SK-N-SH treated with all-trans-retinoic acid at 6 μM for 48 hours (cell line): ENCODE measurements around the gene LIAS.

Experiments used
- ATAC-seq: fragments of 200-7000 bp; cut with Tn5 transposase; 3 replicates; pipeline ENCODE4 v1.9.1; 2020; ENCODE audit warnings: mild to moderate bottlenecking, moderate library complexity
- ARNTL ChIP-seq: fragments of 450-650 bp; formaldehyde crosslinking; IDR thresholded peaks from 2 replicates; pipeline ENCODE4 v1.5.0; 2020; ENCODE audit warnings: low read depth, mild to moderate bottlenecking, moderate library complexity, borderline replicate concordance
- BACH2 ChIP-seq: fragments of 250-450 bp; sonication (Bioruptor Pico); IDR thresholded peaks from 2 replicates; pipeline ENCODE4 v1.9.0; 2021; ENCODE audit warnings: mild to moderate bottlenecking, borderline replicate concordance
- CREB5 ChIP-seq: fragments of 250-450 bp; sonication (Bioruptor Pico); IDR thresholded peaks from 2 replicates; pipeline ENCODE4 v1.5.1; 2020; ENCODE audit warnings: low read depth, mild to moderate bottlenecking, moderate library complexity
- CSDC2 ChIP-seq: fragments of 250-450 bp; sonication (Bioruptor Pico); IDR thresholded peaks from 2 replicates; pipeline ENCODE4 v1.5.0; 2020; ENCODE audit warnings: mild to moderate bottlenecking, moderate library complexity
- CSRNP3 ChIP-seq: fragments of 250-450 bp; sonication (Bioruptor Pico); IDR thresholded peaks from 2 replicates; pipeline ENCODE4 v1.5.1; 2021; ENCODE audit warnings: mild to moderate bottlenecking, moderate library complexity
- ESRRG ChIP-seq: fragments of 250-450 bp; sonication (Bioruptor Pico); IDR thresholded peaks from 2 replicates; pipeline ENCODE4 v1.6.1; 2021; ENCODE audit warnings: mild to moderate bottlenecking
- GLIS3 ChIP-seq: fragments of 250-450 bp; sonication (Bioruptor Pico); IDR thresholded peaks from 2 replicates; pipeline ENCODE4 v1.5.0; 2020; ENCODE audit warnings: mild to moderate bottlenecking, moderate library complexity
- ISL1 ChIP-seq: fragments of 250-450 bp; sonication (Bioruptor Pico); IDR thresholded peaks from 2 replicates; pipeline ENCODE4 v2.1.2; 2022; ENCODE audit warnings: mild to moderate bottlenecking, moderate library complexity
- OSR1 ChIP-seq: fragments of 250-450 bp; sonication (Bioruptor Pico); IDR thresholded peaks from 2 replicates; pipeline ENCODE4 v1.8.0; 2022; ENCODE audit warnings: moderate library complexity, mild to moderate bottlenecking, inconsistent platforms
- PATZ1 ChIP-seq: fragments of 250-450 bp; sonication (Bioruptor Pico); IDR thresholded peaks from 2 replicates; pipeline ENCODE4 v1.8.0; 2020; ENCODE audit warnings: mild to moderate bottlenecking, moderate library complexity, borderline replicate concordance
- POU6F1 ChIP-seq: fragments of 250-450 bp; sonication (Bioruptor Pico); IDR thresholded peaks from 2 replicates; pipeline ENCODE4 v1.8.0; 2021; ENCODE audit warnings: low read depth, mild to moderate bottlenecking, moderate library complexity, borderline replicate concordance
- PPARA ChIP-seq: fragments of 250-450 bp; sonication (Bioruptor Pico); IDR thresholded peaks from 2 replicates; pipeline ENCODE4 v1.5.0; 2020; ENCODE audit warnings: mild to moderate bottlenecking, borderline replicate concordance
- RARB ChIP-seq: fragments of 250-450 bp; sonication (Bioruptor Pico); IDR thresholded peaks from 2 replicates; pipeline ENCODE4 v1.8.0; 2021; ENCODE audit warnings: mild to moderate bottlenecking, moderate library complexity
- SNAI2 ChIP-seq: fragments of 250-450 bp; sonication (Bioruptor Pico); IDR thresholded peaks from 2 replicates; pipeline ENCODE4 v1.5.0; 2020; ENCODE audit warnings: mild to moderate bottlenecking, moderate library complexity
- TCF4 ChIP-seq: fragments of 250-450 bp; sonication (Bioruptor Pico); IDR thresholded peaks from 2 replicates; pipeline ENCODE4 v1.8.0; 2021; ENCODE audit warnings: mild to moderate bottlenecking, moderate library complexity, borderline replicate concordance
- TSHZ2 ChIP-seq: fragments of 250-450 bp; sonication (Bioruptor Pico); IDR thresholded peaks from 2 replicates; pipeline ENCODE4 v1.5.0; 2020; ENCODE audit warnings: mild to moderate bottlenecking, moderate library complexity
- ZFP3 ChIP-seq: fragments of 250-450 bp; sonication (Bioruptor Pico); IDR thresholded peaks from 2 replicates; pipeline ENCODE4 v1.5.0; 2020; ENCODE audit warnings: mild to moderate bottlenecking, moderate library complexity
- ZNF565 ChIP-seq: fragments of 450-650 bp; formaldehyde crosslinking; conservative IDR thresholded peaks from 2 replicates; pipeline ENCODE4 v1.5.0; 2020; ENCODE audit warnings: low read depth, mild to moderate bottlenecking, moderate library complexity
- ZNF70 ChIP-seq: fragments of 450-650 bp; formaldehyde crosslinking; IDR thresholded peaks from 2 replicates; pipeline ENCODE4 v1.5.0; 2020; ENCODE audit warnings: mild to moderate bottlenecking, moderate library complexity
- ZNF8 ChIP-seq: fragments of 450-650 bp; formaldehyde crosslinking; IDR thresholded peaks from 2 replicates; pipeline ENCODE4 v1.5.0; 2020; ENCODE audit warnings: mild to moderate bottlenecking, moderate library complexity

Gene LIAS

GRCh38 chr4:39470402-39470801, 11.5 kb downstream of the LIAS start:
- no peak for ATAC-seq
- no peak for TF ChIP-seq TSHZ2 (CRISPR knock-in tag)
- no peak for TF ChIP-seq RARB
- TF ChIP-seq GLIS3 (CRISPR knock-in tag) = no peak
- no peak for TF ChIP-seq ZNF70
- TF ChIP-seq BACH2 = no peak
- TF ChIP-seq ZFP3 (CRISPR knock-in tag) = no peak
- TF ChIP-seq TCF4 (CRISPR knock-in tag) = no peak
- no peak for TF ChIP-seq ZNF565 (CRISPR knock-in tag)
- no peak for TF ChIP-seq ISL1 (CRISPR knock-in tag)
- TF ChIP-seq ARNTL (CRISPR knock-in tag) = no peak
- TF ChIP-seq PPARA = no peak
- TF ChIP-seq PATZ1 (CRISPR knock-in tag) = no peak
- no peak for TF ChIP-seq CSRNP3 (CRISPR knock-in tag)
- TF ChIP-seq OSR1 (CRISPR knock-in tag) = no peak
- no peak for TF ChIP-seq SNAI2 (CRISPR knock-in tag)
- no peak for TF ChIP-seq POU6F1

- ATAC-seq = no peak
Observed at GRCh38 chr4:39472396-39472795, 13.5 kb downstream of the LIAS start.

More at GRCh38 chr4:39472396-39472795, 13.5 kb downstream of the LIAS start:
- TF ChIP-seq ARNTL (CRISPR knock-in tag) (no peak), TCF4 (CRISPR knock-in tag) (no peak), PATZ1 (CRISPR knock-in tag) (no peak), RARB (no peak), ISL1 (CRISPR knock-in tag) (no peak), ESRRG (CRISPR knock-in tag) (no peak), CREB5 (CRISPR knock-in tag) (no peak), ZNF8 (CRISPR knock-in tag) (no peak), SNAI2 (CRISPR knock-in tag) (no peak), CSDC2 (CRISPR knock-in tag) (no peak), ZNF70 (no peak)
